PFSK-1 (cell line): ENCODE results near the gene RIT2.

ENCODE experiments used
- FOXP2 ChIP-seq: optimal IDR thresholded peaks from 2 replicates; pipeline ENCODE3; 2011; ENCODE audit warnings: borderline replicate concordance, control low read depth, inconsistent platforms; ENCODE audit not compliant: insufficient read depth; ENCODE audit errors: extremely low read length, extremely low read depth
- POLR2AphosphoS5 ChIP-seq: IDR thresholded peaks from 2 replicates; pipeline ENCODE4 v1.6.1; 2012; ENCODE audit warnings: low read depth, mild to moderate bottlenecking, control low read depth, low read length, moderate library complexity
- SIN3A ChIP-seq: IDR thresholded peaks from 2 replicates; pipeline ENCODE4 v1.6.1; 2012; ENCODE audit warnings: mild to moderate bottlenecking, low read length, moderate library complexity, borderline replicate concordance; ENCODE audit not compliant: insufficient read depth
- TAF1 ChIP-seq: IDR thresholded peaks from 2 replicates; pipeline ENCODE4 v1.6.1; 2012; ENCODE audit warnings: low read length, control low read depth, borderline replicate concordance; ENCODE audit not compliant: insufficient read depth
- TF ChIP-seq, protein P1 (sequence below), 2 experiments: IDR thresholded peaks; 2 replicates each; pipeline versions ENCODE4 v1.6.1 to v1.8.0; 2011 to 2012; ENCODE audit warnings: low read depth in 2 of 2, low read length in 2 of 2, control low read depth in 1 of 2, inconsistent platforms in 1 of 2, mild to moderate bottlenecking in 1 of 2, moderate library complexity in 1 of 2; ENCODE audit not compliant: insufficient read depth in 1 of 2

Gene RIT2

DNA sequence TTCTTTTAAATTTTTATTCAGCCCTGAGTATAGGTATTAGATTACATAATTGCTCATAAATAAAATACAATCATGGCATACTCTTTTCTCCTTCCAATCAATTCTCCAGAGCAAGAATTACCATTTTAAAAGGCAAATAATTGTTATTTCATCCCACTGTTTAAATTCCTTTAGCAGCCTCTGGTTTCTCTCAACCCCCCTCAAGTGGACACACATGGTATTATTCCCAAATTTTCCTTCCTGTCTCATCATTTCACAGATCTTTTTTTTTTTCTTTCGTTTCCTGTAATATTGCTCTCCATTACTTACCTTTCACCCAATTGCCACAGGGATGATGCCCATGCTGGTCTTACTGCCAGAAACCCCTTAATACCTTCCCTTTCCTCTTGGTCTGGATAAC is 385.2 kb downstream of the RIT2 start:
- TF ChIP-seq SIN3A (no peak), POLR2AphosphoS5 (no peak), TAF1 (no peak), FOXP2 (no peak)
- TF ChIP-seq, protein P1, sequence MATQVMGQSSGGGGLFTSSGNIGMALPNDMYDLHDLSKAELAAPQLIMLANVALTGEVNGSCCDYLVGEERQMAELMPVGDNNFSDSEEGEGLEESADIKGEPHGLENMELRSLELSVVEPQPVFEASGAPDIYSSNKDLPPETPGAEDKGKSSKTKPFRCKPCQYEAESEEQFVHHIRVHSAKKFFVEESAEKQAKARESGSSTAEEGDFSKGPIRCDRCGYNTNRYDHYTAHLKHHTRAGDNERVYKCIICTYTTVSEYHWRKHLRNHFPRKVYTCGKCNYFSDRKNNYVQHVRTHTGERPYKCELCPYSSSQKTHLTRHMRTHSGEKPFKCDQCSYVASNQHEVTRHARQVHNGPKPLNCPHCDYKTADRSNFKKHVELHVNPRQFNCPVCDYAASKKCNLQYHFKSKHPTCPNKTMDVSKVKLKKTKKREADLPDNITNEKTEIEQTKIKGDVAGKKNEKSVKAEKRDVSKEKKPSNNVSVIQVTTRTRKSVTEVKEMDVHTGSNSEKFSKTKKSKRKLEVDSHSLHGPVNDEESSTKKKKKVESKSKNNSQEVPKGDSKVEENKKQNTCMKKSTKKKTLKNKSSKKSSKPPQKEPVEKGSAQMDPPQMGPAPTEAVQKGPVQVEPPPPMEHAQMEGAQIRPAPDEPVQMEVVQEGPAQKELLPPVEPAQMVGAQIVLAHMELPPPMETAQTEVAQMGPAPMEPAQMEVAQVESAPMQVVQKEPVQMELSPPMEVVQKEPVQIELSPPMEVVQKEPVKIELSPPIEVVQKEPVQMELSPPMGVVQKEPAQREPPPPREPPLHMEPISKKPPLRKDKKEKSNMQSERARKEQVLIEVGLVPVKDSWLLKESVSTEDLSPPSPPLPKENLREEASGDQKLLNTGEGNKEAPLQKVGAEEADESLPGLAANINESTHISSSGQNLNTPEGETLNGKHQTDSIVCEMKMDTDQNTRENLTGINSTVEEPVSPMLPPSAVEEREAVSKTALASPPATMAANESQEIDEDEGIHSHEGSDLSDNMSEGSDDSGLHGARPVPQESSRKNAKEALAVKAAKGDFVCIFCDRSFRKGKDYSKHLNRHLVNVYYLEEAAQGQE (IDR thresholded peaks at IDR 0.05; ENCODE audit: insufficient read depth in 1 of 2, low read depth in 2 of 2, low read length in 2 of 2): no peak

DNA sequence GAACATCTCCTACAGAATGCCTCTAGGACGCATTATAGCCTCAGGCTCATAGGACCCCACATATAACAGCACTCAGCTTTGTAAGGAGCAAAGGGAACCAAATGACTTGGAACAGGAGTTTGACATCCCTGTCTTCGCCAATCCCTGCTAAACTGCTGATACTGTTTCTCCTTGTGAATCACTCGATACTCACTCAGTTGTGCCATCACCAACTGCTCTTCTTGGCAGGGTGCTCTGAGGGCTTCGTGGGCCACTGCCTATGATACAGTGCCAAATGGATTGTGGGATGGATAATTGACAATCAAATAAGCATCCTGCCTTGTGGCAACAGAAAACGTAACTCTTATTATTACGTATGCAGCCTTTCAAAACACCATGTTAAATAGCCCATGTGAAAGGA is 396.3 kb downstream of the RIT2 start:
- no peak for TF ChIP-seq FOXP2
- TF ChIP-seq SIN3A: no peak
- TF ChIP-seq, protein P1 (IDR thresholded peaks at IDR 0.05; ENCODE audit: insufficient read depth in 1 of 2, low read depth in 2 of 2, low read length in 2 of 2): no peak
- TF ChIP-seq POLR2AphosphoS5: no peak
- no peak for TF ChIP-seq TAF1

DNA sequence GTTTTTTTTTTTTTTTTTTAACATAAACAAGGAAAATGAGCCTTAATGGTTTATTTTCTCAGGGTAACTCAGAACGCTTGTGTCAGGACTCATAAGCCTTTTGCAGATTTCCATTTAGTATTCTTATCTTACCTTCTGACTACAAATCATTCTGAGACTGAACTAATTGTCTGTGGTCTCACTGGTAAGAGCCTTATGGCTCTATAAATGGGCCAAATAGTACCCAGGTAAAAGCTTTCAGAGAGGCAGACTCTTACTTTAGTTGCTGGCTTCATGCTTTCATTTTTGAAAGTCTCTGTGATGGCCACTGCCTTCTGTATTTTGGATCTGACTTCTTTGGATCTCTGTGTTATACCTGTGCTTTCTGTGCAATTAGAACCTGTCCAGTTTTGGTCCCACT is 403.4 kb downstream of the RIT2 start:
- TF ChIP-seq FOXP2: no peak
- TF ChIP-seq, protein P1 (IDR thresholded peaks at IDR 0.05; ENCODE audit: insufficient read depth in 1 of 2, low read depth in 2 of 2, low read length in 2 of 2): no peak

DNA sequence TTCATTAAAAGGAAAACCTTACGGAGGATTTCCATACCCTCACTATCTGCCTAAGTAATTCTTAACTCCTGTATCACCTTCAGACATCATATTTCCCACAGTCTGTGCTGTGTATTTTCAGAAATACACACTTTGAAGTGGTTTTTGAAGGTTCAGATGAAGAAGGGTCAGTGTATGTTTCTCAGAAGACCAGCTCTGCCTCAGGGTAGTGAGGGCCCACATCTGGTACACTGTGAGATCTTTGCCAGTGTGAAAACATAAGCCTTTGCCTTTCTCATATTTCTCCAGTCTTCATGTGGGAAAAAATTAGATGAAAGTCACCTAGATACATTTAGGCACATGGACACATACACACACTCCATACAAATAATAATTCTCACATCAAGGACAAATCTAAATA is 408.4 kb downstream of the RIT2 start:
- TF ChIP-seq, protein P1 (IDR thresholded peaks at IDR 0.05; ENCODE audit: insufficient read depth in 1 of 2, low read depth in 2 of 2, low read length in 2 of 2): no peak
- TF ChIP-seq TAF1 (no peak), FOXP2 (no peak), SIN3A (no peak)

DNA sequence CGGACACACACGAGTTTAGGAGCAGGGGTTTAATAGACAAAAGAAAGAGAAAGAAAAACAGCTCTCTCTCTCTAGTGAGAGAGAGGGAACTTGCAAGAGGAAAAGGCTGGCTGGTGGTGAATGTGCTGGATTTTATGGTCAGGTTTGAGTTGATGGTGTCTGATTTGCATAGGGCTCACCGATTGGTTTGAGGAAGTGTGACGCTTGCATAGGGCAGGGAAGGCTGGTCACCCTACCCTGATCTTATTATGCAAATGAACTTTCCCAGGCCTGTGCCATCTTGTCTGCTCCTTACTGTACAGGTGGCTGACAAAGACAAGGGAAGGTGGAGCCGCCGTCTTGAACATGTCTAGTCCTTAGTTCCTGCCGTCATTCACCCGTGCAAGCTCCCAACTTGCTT is 408.9 kb downstream of the RIT2 start:
- no peak for TF ChIP-seq TAF1
- TF ChIP-seq POLR2AphosphoS5: no peak
- no peak for TF ChIP-seq FOXP2
- TF ChIP-seq, protein P1 (IDR thresholded peaks at IDR 0.05; ENCODE audit: insufficient read depth in 1 of 2, low read depth in 2 of 2, low read length in 2 of 2): no peak
- TF ChIP-seq SIN3A: no peak
